Endodermal cell (in vitro differentiated cells): ENCODE results near the gene PWWP2A. TPM values are rescaled to one million over a fixed set of nuclear protein-coding genes. Genes with fewer than 3 reads are reported as not detected.

Experiments used
- DNase-seq: peaks from one replicate; pipeline ENCODE4 v3.0.0-alpha.2; 2017
- H3K27ac ChIP-seq: 2 replicates; pipeline ENCODE4 v1.5.1; 2013; ENCODE audit warnings: mild to moderate bottlenecking, low read depth, low read length, moderate library complexity
- H3K27me3 ChIP-seq: 2 replicates; pipeline ENCODE4 v1.6.1; 2013; ENCODE audit warnings: mild to moderate bottlenecking, low read length, moderate library complexity; ENCODE audit not compliant: insufficient read depth, control insufficient read depth, poor library complexity, severe bottlenecking
- H3K36me3 ChIP-seq: 2 replicates; pipeline ENCODE4 v1.7.0; 2013; ENCODE audit warnings: mild to moderate bottlenecking, low read length, moderate library complexity; ENCODE audit not compliant: control insufficient read depth, insufficient read depth
- H3K4me1 ChIP-seq: one replicate; pipeline ENCODE4 v1.7.0; 2013; ENCODE audit warnings: low read length; ENCODE audit not compliant: control insufficient read depth, insufficient read depth
- H3K4me3 ChIP-seq: 2 replicates; pipeline ENCODE4 v1.5.1; 2013; ENCODE audit warnings: mild to moderate bottlenecking, low read length, moderate library complexity
- H3K9ac ChIP-seq: 2 replicates; pipeline ENCODE4 v1.6.1; 2013; ENCODE audit warnings: mild to moderate bottlenecking, low read length, moderate library complexity; ENCODE audit not compliant: poor library complexity, severe bottlenecking; ENCODE audit errors: extremely low read depth
- H3K9me3 ChIP-seq: 2 replicates; pipeline ENCODE4 v1.6.1; 2013; ENCODE audit warnings: mild to moderate bottlenecking, low read length, moderate library complexity; ENCODE audit not compliant: control insufficient read depth
- H3K27ac Mint-ChIP-seq: 2 replicates; pipeline ENCODE4 v1.8.0; 2020; ENCODE audit warnings: mixed read lengths
- H3K27me3 Mint-ChIP-seq: 2 replicates; pipeline ENCODE4 v1.8.0; 2021; ENCODE audit warnings: mild to moderate bottlenecking, mixed read lengths; ENCODE audit not compliant: insufficient read depth
- H3K36me3 Mint-ChIP-seq: 2 replicates; pipeline ENCODE4 v1.8.0; 2020; ENCODE audit warnings: low read depth, mixed read lengths
- H3K4me1 Mint-ChIP-seq: 2 replicates; pipeline ENCODE4 v1.8.0; 2020; ENCODE audit warnings: mixed read lengths
- H3K4me3 Mint-ChIP-seq: 2 replicates; pipeline ENCODE4 v1.8.0; 2020; ENCODE audit warnings: mild to moderate bottlenecking, moderate library complexity, mixed read lengths
- H3K9me3 Mint-ChIP-seq: 2 replicates; pipeline ENCODE4 v1.8.0; 2020; ENCODE audit warnings: mild to moderate bottlenecking, mixed read lengths
- CTCF ChIP-seq: fragments of 200-600 bp; sonication (generic); conservative IDR thresholded peaks from 2 replicates; pipeline ENCODE4 v1.5.0; 2021; ENCODE audit warnings: antibody characterized with exemption, mild to moderate bottlenecking
- WGBS, 2 experiments: methylation state at CpG; one replicate each; pipeline versions ENCODE4 v1.1.5 to v1.1.7; 2013; ENCODE audit warnings: missing lambda C conversion rate in 2 of 2, mixed read lengths in 1 of 2; ENCODE audit not compliant: insufficient coverage in 1 of 2, insufficient read length in 1 of 2; 5-methylcytosine and 5-hydroxymethylcytosine counted together
- total RNA-seq, 2 donors: library from RNA; stranded (reverse); fragmentation: NEBNext Ultra II Directional in 1 of 2; extraction: Animal tissue kit (Norgen Biotek cat#: 25700) in 1 of 2; gene quantifications; 2 replicates in 1 of 2; 3 replicates in 1 of 2; pipeline ENCODE4 v1.2.1, GENCODE V29; 2021

PWWP2A gene
- total RNA-seq, 2 donors from 2014 or later, result 51.0 to 52.6 TPM

DNA sequence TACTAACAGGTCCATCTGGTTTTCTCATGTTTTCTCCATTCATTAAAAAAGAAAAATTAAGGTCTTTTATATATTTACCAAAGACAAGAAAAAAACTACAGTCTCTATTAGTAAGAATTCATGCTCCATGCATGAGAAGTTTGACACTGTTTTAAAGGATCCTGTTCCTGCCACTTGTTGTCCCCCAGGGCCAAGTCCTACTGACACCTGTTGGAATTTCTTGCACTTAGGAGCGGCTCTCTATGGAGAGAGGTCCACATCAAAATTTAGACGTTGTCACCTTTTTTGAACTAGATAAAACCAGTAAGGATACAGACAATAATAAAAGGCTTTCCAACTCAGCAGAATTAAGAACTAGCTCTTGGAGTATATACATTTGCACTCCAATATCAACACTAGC, 42.3 kb downstream of the PWWP2A start:
- no peak overlapping the region for H3K27ac ChIP-seq
- peaks cover 10% of the 10 kb centered on the region for H3K4me1 Mint-ChIP-seq
- no peaks in the 10 kb centered on the region for H3K27me3 Mint-ChIP-seq
- H3K36me3 Mint-ChIP-seq, result peaks cover 15% of the 10 kb centered on the region
- no peak for DNase-seq
- peaks cover 29% of the 10 kb centered on the region for H3K36me3 ChIP-seq
- TF ChIP-seq CTCF, result no peak
- no peaks in the 10 kb centered on the region for H3K9me3 ChIP-seq
- H3K27me3 ChIP-seq, result no peaks in the 10 kb centered on the region
- no peaks in the 10 kb centered on the region for H3K4me1 ChIP-seq
- no peak overlapping the region for H3K27ac Mint-ChIP-seq
- H3K9me3 Mint-ChIP-seq, result no peaks in the 10 kb centered on the region
- no peak overlapping the region for H3K9ac ChIP-seq
- WGBS, 2 experiments, result 95 to 100% methylated on average over 2 of the region's 2 CpGs
- H3K4me3 Mint-ChIP-seq, result no peak overlapping the region
- H3K4me3 ChIP-seq, result no peak overlapping the region

DNA sequence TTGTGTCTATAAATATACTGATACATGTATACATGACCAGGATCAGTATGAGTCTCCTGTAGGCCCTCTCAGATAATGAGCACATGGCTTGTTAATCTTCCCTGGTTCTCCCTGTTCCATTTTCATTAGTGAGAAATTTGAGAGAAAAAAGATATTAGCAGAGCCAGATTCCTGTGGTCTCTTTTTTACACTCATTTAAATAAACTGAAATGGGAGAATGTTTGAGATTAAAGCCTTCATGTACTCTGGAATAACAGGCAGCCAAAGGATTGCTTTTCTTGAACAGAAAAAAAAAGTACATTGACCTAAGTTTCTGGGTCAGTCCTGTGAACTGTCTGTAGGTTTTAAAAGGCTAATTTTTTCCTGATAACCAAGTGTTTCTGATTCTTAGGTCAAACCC, 44.2 kb downstream of the PWWP2A start:
- no peak for DNase-seq
- Histone ChIP-seq H3K4me3 (no peak overlapping the region), H3K4me1 (no peaks in the 10 kb centered on the region), H3K27me3 (no peaks in the 10 kb centered on the region), H3K9me3 (no peaks in the 10 kb centered on the region), H3K27ac (no peak overlapping the region), H3K9ac (no peak overlapping the region), H3K36me3 (peaks cover 29% of the 10 kb centered on the region)
- no peaks in the 10 kb centered on the region for H3K27me3 Mint-ChIP-seq
- peaks cover 17% of the 10 kb centered on the region for H3K36me3 Mint-ChIP-seq
- peaks cover 4% of the 10 kb centered on the region for H3K4me1 Mint-ChIP-seq
- no peak overlapping the region for H3K27ac Mint-ChIP-seq
- no peaks in the 10 kb centered on the region for H3K9me3 Mint-ChIP-seq
- no peak overlapping the region for H3K4me3 Mint-ChIP-seq
- no peak for TF ChIP-seq CTCF

DNA sequence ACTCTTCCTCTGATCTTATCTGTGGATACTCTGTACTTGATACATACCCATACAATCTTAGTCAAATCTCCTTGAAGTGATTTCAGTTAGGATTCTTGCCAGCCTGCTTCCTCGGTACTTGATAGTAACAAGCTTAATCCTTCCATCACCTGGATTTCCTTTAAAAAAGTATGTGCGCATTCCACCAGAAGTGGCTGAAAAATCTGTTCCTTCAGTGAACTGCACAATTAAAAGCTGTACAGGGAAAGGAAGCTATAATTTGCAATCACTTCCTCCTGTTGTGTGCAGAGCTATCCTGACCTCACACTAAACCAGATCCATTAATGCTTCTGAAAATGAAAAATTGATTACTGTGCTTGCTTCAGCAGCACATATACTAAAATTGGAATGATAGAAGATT, 47.3 kb downstream of the PWWP2A start:
- no peak overlapping the region for H3K4me3 Mint-ChIP-seq
- no peak overlapping the region for H3K27ac Mint-ChIP-seq
- Histone ChIP-seq H3K36me3 (peaks cover 15% of the 10 kb centered on the region), H3K9me3 (no peaks in the 10 kb centered on the region), H3K27me3 (no peaks in the 10 kb centered on the region), H3K27ac (no peak overlapping the region), H3K4me3 (no peak overlapping the region), H3K4me1 (peaks cover 8% of the 10 kb centered on the region), H3K9ac (no peak overlapping the region)
- peaks cover 11% of the 10 kb centered on the region for H3K36me3 Mint-ChIP-seq
- no peaks in the 10 kb centered on the region for H3K9me3 Mint-ChIP-seq
- H3K27me3 Mint-ChIP-seq, result no peaks in the 10 kb centered on the region
- no peak for DNase-seq
- no peak for TF ChIP-seq CTCF
- WGBS, 2 experiments, result 95 to 100% methylated on average over 2 of the region's 2 CpGs
- peaks cover 11% of the 10 kb centered on the region for H3K4me1 Mint-ChIP-seq
